Mesothelial cell of epicardium (in vitro differentiated cells): Measurements from ENCODE around the gene TENT5C. TPM values are rescaled to one million over a fixed set of nuclear protein-coding genes. Genes with fewer than 3 reads are reported as not detected.

ENCODE experiments used
- DNase-seq, 2 experiments: peaks; one replicate each; pipeline ENCODE4 v3.0.0; 2021; ENCODE audit warnings: low spot score in 2 of 2; ENCODE audit not compliant: unreplicated experiment in 2 of 2
- H3K27ac Mint-ChIP-seq: 2 replicates; pipeline ENCODE4 v1.8.0; 2021; ENCODE audit warnings: mixed read lengths
- H3K27me3 Mint-ChIP-seq: 2 replicates; pipeline ENCODE4 v1.8.0; 2021; ENCODE audit warnings: low read depth, mixed read lengths
- H3K36me3 Mint-ChIP-seq: 2 replicates; pipeline ENCODE4 v1.8.0; 2021; ENCODE audit warnings: mixed read lengths
- H3K4me1 Mint-ChIP-seq: 2 replicates; pipeline ENCODE4 v1.8.0; 2021; ENCODE audit warnings: mixed read lengths
- H3K4me3 Mint-ChIP-seq: 2 replicates; pipeline ENCODE4 v1.8.0; 2021; ENCODE audit warnings: mild to moderate bottlenecking, moderate library complexity, mixed read lengths
- H3K9me3 Mint-ChIP-seq: 2 replicates; pipeline ENCODE4 v1.8.0; 2021; ENCODE audit warnings: mixed read lengths
- total RNA-seq: library from RNA; stranded (reverse); gene quantifications from 3 replicates; pipeline ENCODE4 v1.2.1, GENCODE V29; 2021
- TF ChIP-seq, protein P1 (sequence below): fragments of 200-600 bp; sonication (generic); IDR thresholded peaks from one replicate; pipeline ENCODE4 v1.5.0; 2021; ENCODE audit warnings: antibody characterized with exemption; ENCODE audit not compliant: unreplicated experiment

The TENT5C gene
- total RNA-seq, 1 donor from 2014 or later: 0.31 TPM

DNA sequence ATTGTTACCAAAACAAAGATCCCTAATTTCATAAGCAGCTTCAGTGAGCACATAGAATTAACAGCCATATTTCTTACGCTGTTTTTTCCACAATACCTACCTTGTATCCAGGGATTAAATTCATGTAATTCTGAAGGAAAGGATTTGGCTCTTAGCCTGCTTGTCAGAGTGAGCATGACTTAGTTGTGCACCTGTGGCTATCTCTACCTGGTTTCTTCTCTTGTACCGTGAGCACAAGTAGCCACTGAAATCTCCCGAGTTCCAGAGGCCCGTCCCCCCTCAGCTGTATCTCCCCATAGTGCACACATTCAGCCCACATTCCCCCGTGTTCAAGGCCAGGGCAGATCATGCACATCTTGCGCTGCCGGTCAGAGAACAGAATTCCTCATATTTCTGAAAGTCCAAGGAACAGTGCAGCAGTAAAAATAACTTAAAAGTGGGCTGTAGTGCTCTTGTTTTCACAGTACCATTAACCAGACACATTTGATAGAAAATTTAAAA, 2.3 kb downstream of the TENT5C start:
- TF ChIP-seq, protein P1, sequence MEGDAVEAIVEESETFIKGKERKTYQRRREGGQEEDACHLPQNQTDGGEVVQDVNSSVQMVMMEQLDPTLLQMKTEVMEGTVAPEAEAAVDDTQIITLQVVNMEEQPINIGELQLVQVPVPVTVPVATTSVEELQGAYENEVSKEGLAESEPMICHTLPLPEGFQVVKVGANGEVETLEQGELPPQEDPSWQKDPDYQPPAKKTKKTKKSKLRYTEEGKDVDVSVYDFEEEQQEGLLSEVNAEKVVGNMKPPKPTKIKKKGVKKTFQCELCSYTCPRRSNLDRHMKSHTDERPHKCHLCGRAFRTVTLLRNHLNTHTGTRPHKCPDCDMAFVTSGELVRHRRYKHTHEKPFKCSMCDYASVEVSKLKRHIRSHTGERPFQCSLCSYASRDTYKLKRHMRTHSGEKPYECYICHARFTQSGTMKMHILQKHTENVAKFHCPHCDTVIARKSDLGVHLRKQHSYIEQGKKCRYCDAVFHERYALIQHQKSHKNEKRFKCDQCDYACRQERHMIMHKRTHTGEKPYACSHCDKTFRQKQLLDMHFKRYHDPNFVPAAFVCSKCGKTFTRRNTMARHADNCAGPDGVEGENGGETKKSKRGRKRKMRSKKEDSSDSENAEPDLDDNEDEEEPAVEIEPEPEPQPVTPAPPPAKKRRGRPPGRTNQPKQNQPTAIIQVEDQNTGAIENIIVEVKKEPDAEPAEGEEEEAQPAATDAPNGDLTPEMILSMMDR: no peak
- peaks cover 68% of the 10 kb centered on the region for H3K27me3 Mint-ChIP-seq
- H3K27ac Mint-ChIP-seq: no peak overlapping the region
- H3K36me3 Mint-ChIP-seq: no peaks in the 10 kb centered on the region
- H3K4me1 Mint-ChIP-seq: peaks cover 17% of the 10 kb centered on the region
- no peaks in the 10 kb centered on the region for H3K9me3 Mint-ChIP-seq
- DNase-seq: no peak
- no peak overlapping the region for H3K4me3 Mint-ChIP-seq

DNA sequence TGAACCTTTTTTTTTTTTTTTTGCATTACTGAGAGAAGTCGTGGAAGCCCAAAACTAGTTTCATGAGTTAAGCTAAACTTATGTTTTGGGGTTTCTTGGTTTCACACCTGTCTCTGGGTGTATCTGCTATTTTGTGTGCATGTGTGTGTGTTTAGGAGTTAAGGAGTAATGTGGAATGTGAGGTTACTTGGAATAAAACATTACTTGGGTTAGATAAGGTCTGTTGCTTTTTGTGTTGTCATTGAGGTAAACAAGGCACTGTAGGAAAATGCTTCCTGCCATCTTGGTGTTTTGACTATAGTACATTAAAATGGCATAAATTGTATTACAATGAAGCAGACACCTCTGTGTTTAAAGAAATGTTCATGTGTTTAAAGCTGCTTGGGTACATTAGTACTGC, 2.9 kb downstream of the TENT5C start:
- peaks cover 65% of the 10 kb centered on the region for H3K27me3 Mint-ChIP-seq
- H3K4me3 Mint-ChIP-seq: no peak overlapping the region
- DNase-seq: no peak
- H3K9me3 Mint-ChIP-seq: no peaks in the 10 kb centered on the region
- H3K4me1 Mint-ChIP-seq: peaks cover 22% of the 10 kb centered on the region
- TF ChIP-seq, protein P1: no peak
- H3K27ac Mint-ChIP-seq: no peak overlapping the region
- no peaks in the 10 kb centered on the region for H3K36me3 Mint-ChIP-seq

DNA sequence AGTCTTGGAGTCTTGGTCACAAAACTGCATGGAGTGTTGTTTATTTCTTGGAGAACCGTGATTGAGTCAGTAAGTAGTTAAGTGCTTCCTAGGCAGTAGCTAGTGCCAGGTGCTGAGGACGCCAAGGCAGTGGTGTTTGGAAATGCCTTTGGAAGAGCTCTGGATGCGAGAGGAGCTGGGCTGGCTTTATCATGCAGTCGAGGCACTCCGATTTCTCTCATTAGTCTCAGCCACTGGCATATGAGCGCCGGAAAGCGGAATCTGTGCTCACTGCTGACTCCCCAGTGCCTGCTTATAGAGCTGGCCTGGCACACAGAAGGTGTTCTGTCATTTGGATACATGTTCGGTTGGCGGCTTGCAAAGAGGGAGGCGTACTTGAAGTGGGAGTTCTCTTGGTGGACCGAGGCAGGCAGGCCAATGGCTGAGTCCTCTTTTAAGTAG, 3.6 kb downstream of the TENT5C start:
- H3K4me3 Mint-ChIP-seq: no peak overlapping the region
- no peaks in the 10 kb centered on the region for H3K9me3 Mint-ChIP-seq
- peaks cover 57% of the 10 kb centered on the region for H3K27me3 Mint-ChIP-seq
- DNase-seq: peak in 1 of 2 experiments; percentile 20
- H3K4me1 Mint-ChIP-seq: peaks cover 29% of the 10 kb centered on the region
- TF ChIP-seq, protein P1: no peak
- no peak overlapping the region for H3K27ac Mint-ChIP-seq
- no peaks in the 10 kb centered on the region for H3K36me3 Mint-ChIP-seq

DNA sequence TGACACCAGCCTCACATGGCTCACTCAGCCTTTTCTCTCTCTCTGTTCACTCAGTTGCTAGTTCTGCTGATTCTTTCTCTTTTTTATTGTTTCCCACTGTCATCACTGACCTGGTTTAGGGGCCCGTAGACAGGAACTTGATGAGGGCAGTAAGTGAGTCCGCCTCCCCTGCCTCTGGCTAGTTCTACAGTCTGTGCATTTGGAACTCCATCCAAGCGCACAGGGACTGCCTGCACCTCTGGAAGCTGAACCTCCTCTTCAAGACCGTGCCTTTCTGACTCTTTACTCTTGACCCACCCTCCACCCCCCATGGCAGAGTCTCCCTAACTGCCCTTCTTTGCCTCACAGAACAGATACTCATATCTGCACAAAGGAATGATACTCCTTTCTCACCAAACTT, 4.2 kb downstream of the TENT5C start:
- H3K4me1 Mint-ChIP-seq: peaks cover 30% of the 10 kb centered on the region
- H3K36me3 Mint-ChIP-seq: no peaks in the 10 kb centered on the region
- no peaks in the 10 kb centered on the region for H3K9me3 Mint-ChIP-seq
- no peak overlapping the region for H3K4me3 Mint-ChIP-seq
- no peak for DNase-seq
- no peak overlapping the region for H3K27ac Mint-ChIP-seq
- H3K27me3 Mint-ChIP-seq: peaks cover 52% of the 10 kb centered on the region
- TF ChIP-seq, protein P1: no peak

DNA sequence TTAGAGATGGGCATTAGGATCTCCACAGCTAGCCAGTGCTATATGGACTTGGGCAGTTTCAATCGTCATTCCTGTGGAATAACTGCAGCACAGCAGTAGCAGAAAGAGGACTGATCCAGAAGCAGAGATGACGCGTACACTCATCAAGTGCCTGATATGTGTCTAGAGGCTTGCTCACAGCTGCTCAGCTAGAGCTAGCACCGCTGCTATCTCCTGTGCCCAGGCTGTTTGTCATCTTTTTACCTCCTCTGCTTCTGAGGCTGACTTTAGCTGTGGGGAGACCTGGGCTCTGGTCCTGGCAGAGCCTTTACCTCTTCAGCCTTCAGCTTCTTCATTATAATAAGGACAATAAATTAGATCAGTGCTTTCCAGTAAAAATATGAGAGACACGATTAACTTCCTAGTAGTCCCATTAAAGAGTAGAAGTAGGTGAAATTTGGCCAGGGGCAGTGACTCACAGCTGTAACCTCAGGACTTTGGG, 5.3 kb downstream of the TENT5C start:
- Mint-ChIP-seq H3K4me3 (no peak overlapping the region), H3K36me3 (no peaks in the 10 kb centered on the region), H3K27me3 (peaks cover 61% of the 10 kb centered on the region), H3K4me1 (peaks cover 28% of the 10 kb centered on the region), H3K9me3 (no peaks in the 10 kb centered on the region), H3K27ac (no peak overlapping the region)
- DNase-seq: no peak
- TF ChIP-seq, protein P1: no peak

DNA sequence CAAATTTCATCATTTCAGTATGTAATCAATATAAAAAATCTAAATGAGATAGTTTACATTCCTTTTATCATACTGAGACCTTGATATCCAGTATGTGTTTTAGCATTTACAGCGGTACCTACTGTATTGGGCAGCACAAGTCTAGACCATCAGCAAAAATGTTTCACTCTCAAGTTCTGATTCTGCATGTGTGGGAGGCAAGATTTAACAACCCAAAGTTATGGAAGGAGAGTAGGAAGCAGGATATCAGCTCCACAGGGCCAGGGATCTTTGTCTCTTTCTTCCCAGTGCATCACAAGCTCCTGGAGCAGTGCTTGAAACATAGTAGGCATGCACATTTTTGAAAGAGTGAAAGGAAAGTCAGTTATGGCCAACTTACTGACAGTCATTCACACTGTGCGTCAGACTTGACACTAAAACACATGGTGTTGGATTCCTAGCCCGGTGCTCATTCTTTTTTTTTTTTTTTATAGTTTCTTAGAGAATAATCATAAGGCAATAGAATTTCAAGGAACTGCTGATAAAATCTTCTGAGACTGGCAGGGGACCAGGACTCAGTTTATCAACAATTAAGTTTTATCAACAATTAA, 6.1 kb downstream of the TENT5C start:
- Mint-ChIP-seq H3K27me3 (peaks cover 59% of the 10 kb centered on the region), H3K9me3 (no peaks in the 10 kb centered on the region), H3K4me1 (peaks cover 23% of the 10 kb centered on the region), H3K4me3 (no peak overlapping the region), H3K36me3 (no peaks in the 10 kb centered on the region), H3K27ac (no peak overlapping the region)
- TF ChIP-seq, protein P1: no peak
- DNase-seq: no peak
